ENCODE data around the gene VSTM2L. TPM values are rescaled to one million over a fixed set of nuclear protein-coding genes. Genes with fewer than 3 reads are reported as not detected.

The VSTM2L gene
- total RNA-seq, 3 donors from 2014 or later = 0.81 to 2.6 (median 2.6) TPM

GRCh38 chr20:37920270-37920669, 17.3 kb downstream of the VSTM2L start:
- ATAC-seq = no peak
- Histone ChIP-seq H3K36me3 (ENCODE audit: low read depth) (no peaks in the 10 kb centered on the region), H3K4me1 (ENCODE audit: low read depth) (no peaks in the 10 kb centered on the region), H3K9me3 (no peaks in the 10 kb centered on the region), H3K4me3 (no peak overlapping the region)
- DNase-seq = no peak
- no peak for TF ChIP-seq CTCF (IDR thresholded peaks at IDR 0.05)
- intact Hi-C loops (cut with DNase I, micrococcal nuclease) = no loop called here

GRCh38 chr20:37920679-37921322, 17.9 kb downstream of the VSTM2L start:
- H3K4me1 ChIP-seq (ENCODE audit: low read depth) = no peaks in the 10 kb centered on the region
- TF ChIP-seq CTCF (IDR thresholded peaks at IDR 0.05) = no peak
- intact Hi-C loops (cut with DNase I, micrococcal nuclease) = no loop called here
- no peaks in the 10 kb centered on the region for H3K36me3 ChIP-seq (ENCODE audit: low read depth)
- ATAC-seq (peak; percentile 22), DNase-seq (no peak)
- no peaks in the 10 kb centered on the region for H3K9me3 ChIP-seq
- H3K4me3 ChIP-seq = no peak overlapping the region

- DNase-seq = no peak
- intact Hi-C loops (cut with DNase I, micrococcal nuclease) = no loop called here
- Histone ChIP-seq H3K36me3 (ENCODE audit: low read depth) (no peaks in the 10 kb centered on the region), H3K9me3 (no peaks in the 10 kb centered on the region), H3K4me3 (no peak overlapping the region), H3K4me1 (ENCODE audit: low read depth) (no peaks in the 10 kb centered on the region)
- no peak for TF ChIP-seq CTCF (IDR thresholded peaks at IDR 0.05)
- no peak for ATAC-seq
Measured at GRCh38 chr20:37921341-37921929, 18.5 kb downstream of the VSTM2L start.

- DNase-seq (no peak), ATAC-seq (no peak)
- no peaks in the 10 kb centered on the region for H3K36me3 ChIP-seq (ENCODE audit: low read depth)
- no peaks in the 10 kb centered on the region for H3K4me1 ChIP-seq (ENCODE audit: low read depth)
- intact Hi-C loops (cut with DNase I, micrococcal nuclease) = no loop called here
- H3K4me3 ChIP-seq = no peak overlapping the region
- H3K9me3 ChIP-seq = no peaks in the 10 kb centered on the region
- no peak for TF ChIP-seq CTCF (IDR thresholded peaks at IDR 0.05)
Measured at GRCh38 chr20:37922016-37922415, 19.1 kb downstream of the VSTM2L start.

GRCh38 chr20:37925265-37926165, 22.6 kb downstream of the VSTM2L start:
- Histone ChIP-seq H3K9me3 (no peaks in the 10 kb centered on the region), H3K4me3 (no peak overlapping the region), H3K36me3 (ENCODE audit: low read depth) (no peaks in the 10 kb centered on the region), H3K4me1 (ENCODE audit: low read depth) (no peaks in the 10 kb centered on the region)
- TF ChIP-seq CTCF (IDR thresholded peaks at IDR 0.05) = no peak
- DNase-seq (no peak), ATAC-seq (no peak)
- intact Hi-C loops (cut with DNase I, micrococcal nuclease) = no loop called here

Measured in mucosa of descending colon (tissue), 3 donors.